ENCODE results near the gene DYNC1I1.

DYNC1I1 gene

GRCh38 chr7:96131525-96131924 is 359.2 kb downstream of the DYNC1I1 start:
- Histone ChIP-seq H3K4me3 (IDR thresholded peaks at IDR 0.05; ENCODE audit: insufficient read depth, low read depth, low read length) (no peak overlapping the region), H3K4me2 (no peak overlapping the region), H4K20me1 (ENCODE audit: insufficient read depth) (no peaks in the 10 kb centered on the region), H3K36me3 (ENCODE audit: insufficient read depth) (no peaks in the 10 kb centered on the region), H3K27me3 (ENCODE audit: insufficient read depth, low read depth) (no peaks in the 10 kb centered on the region), H3K79me2 (ENCODE audit: insufficient read depth, low read depth) (no peaks in the 10 kb centered on the region), H2AFZ (ENCODE audit: low read depth) (no peak overlapping the region), H3K9ac (no peak overlapping the region), H3K27ac (no peak overlapping the region), H3K4me1 (ENCODE audit: low read depth, poor library complexity, severe bottlenecking) (no peaks in the 10 kb centered on the region)
- TF ChIP-seq, protein P1, sequence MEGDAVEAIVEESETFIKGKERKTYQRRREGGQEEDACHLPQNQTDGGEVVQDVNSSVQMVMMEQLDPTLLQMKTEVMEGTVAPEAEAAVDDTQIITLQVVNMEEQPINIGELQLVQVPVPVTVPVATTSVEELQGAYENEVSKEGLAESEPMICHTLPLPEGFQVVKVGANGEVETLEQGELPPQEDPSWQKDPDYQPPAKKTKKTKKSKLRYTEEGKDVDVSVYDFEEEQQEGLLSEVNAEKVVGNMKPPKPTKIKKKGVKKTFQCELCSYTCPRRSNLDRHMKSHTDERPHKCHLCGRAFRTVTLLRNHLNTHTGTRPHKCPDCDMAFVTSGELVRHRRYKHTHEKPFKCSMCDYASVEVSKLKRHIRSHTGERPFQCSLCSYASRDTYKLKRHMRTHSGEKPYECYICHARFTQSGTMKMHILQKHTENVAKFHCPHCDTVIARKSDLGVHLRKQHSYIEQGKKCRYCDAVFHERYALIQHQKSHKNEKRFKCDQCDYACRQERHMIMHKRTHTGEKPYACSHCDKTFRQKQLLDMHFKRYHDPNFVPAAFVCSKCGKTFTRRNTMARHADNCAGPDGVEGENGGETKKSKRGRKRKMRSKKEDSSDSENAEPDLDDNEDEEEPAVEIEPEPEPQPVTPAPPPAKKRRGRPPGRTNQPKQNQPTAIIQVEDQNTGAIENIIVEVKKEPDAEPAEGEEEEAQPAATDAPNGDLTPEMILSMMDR (conservative IDR thresholded peaks at IDR 0.05; ENCODE audit: low read depth, low read length) = no peak

GRCh38 chr7:96135241-96135640 is 362.9 kb downstream of the DYNC1I1 start:
- Histone ChIP-seq H3K9ac (no peak overlapping the region), H2AFZ (ENCODE audit: low read depth) (no peak overlapping the region), H4K20me1 (ENCODE audit: insufficient read depth) (no peaks in the 10 kb centered on the region), H3K27me3 (ENCODE audit: insufficient read depth, low read depth) (no peaks in the 10 kb centered on the region), H3K36me3 (ENCODE audit: insufficient read depth) (no peaks in the 10 kb centered on the region), H3K4me1 (ENCODE audit: low read depth, poor library complexity, severe bottlenecking) (no peaks in the 10 kb centered on the region), H3K79me2 (ENCODE audit: insufficient read depth, low read depth) (no peaks in the 10 kb centered on the region), H3K4me2 (no peak overlapping the region), H3K27ac (no peak overlapping the region), H3K4me3 (IDR thresholded peaks at IDR 0.05; ENCODE audit: insufficient read depth, low read depth, low read length) (no peak overlapping the region)
- TF ChIP-seq, protein P1 (conservative IDR thresholded peaks at IDR 0.05; ENCODE audit: low read depth, low read length) = no peak

- H3K36me3 ChIP-seq (ENCODE audit: insufficient read depth) = no peaks in the 10 kb centered on the region
- H3K79me2 ChIP-seq (ENCODE audit: insufficient read depth, low read depth) = no peaks in the 10 kb centered on the region
- no peak overlapping the region for H3K4me2 ChIP-seq
- H3K9ac ChIP-seq = no peak overlapping the region
- no peaks in the 10 kb centered on the region for H4K20me1 ChIP-seq (ENCODE audit: insufficient read depth)
- no peaks in the 10 kb centered on the region for H3K27me3 ChIP-seq (ENCODE audit: insufficient read depth, low read depth)
- no peak overlapping the region for H3K4me3 ChIP-seq (IDR thresholded peaks at IDR 0.05; ENCODE audit: insufficient read depth, low read depth, low read length)
- no peak overlapping the region for H2AFZ ChIP-seq (ENCODE audit: low read depth)
- TF ChIP-seq, protein P1 (conservative IDR thresholded peaks at IDR 0.05; ENCODE audit: low read depth, low read length) = no peak
- H3K27ac ChIP-seq = no peak overlapping the region
- no peaks in the 10 kb centered on the region for H3K4me1 ChIP-seq (ENCODE audit: low read depth, poor library complexity, severe bottlenecking)
Observed at GRCh38 chr7:96136600-96137239, 364.4 kb downstream of the DYNC1I1 start.

- TF ChIP-seq, protein P1 (conservative IDR thresholded peaks at IDR 0.05; ENCODE audit: low read depth, low read length) = no peak
- Histone ChIP-seq H2AFZ (ENCODE audit: low read depth) (no peak overlapping the region), H3K36me3 (ENCODE audit: insufficient read depth) (no peaks in the 10 kb centered on the region), H3K9ac (no peak overlapping the region), H3K4me3 (IDR thresholded peaks at IDR 0.05; ENCODE audit: insufficient read depth, low read depth, low read length) (no peak overlapping the region), H3K27me3 (ENCODE audit: insufficient read depth, low read depth) (no peaks in the 10 kb centered on the region), H4K20me1 (ENCODE audit: insufficient read depth) (no peaks in the 10 kb centered on the region), H3K4me1 (ENCODE audit: low read depth, poor library complexity, severe bottlenecking) (no peaks in the 10 kb centered on the region), H3K4me2 (no peak overlapping the region), H3K79me2 (ENCODE audit: insufficient read depth, low read depth) (no peaks in the 10 kb centered on the region), H3K27ac (no peak overlapping the region)
Observed at GRCh38 chr7:96143495-96144259, 371.3 kb downstream of the DYNC1I1 start.

Measured in KMS-11 (cell line).